Mesenchymal stem cell (in vitro differentiated cells and primary cell): ENCODE data around the gene KCNK17.

Experiments
- DNase-seq: peaks from one replicate; pipeline ENCODE4 v3.0.0-alpha.2; 2013
- H2AFZ ChIP-seq: one replicate; pipeline ENCODE4 v1.6.1; 2013; ENCODE audit warnings: low read depth, mild to moderate bottlenecking, control low read depth, inconsistent platforms, low read length, moderate library complexity
- H2AK5ac ChIP-seq: 2 replicates; pipeline ENCODE4 v1.6.1; 2013; ENCODE audit warnings: low read length, moderate library complexity, mild to moderate bottlenecking, inconsistent platforms; ENCODE audit not compliant: severe bottlenecking
- H2BK120ac ChIP-seq: one replicate; pipeline ENCODE4 v1.6.1; 2013; ENCODE audit warnings: low read depth, mild to moderate bottlenecking, inconsistent platforms, low read length, moderate library complexity
- H2BK12ac ChIP-seq, 2 experiments: one replicate each; pipeline ENCODE4 v1.6.1; 2013; ENCODE audit warnings: inconsistent platforms in 2 of 2, low read length in 2 of 2, mild to moderate bottlenecking in 2 of 2, moderate library complexity in 2 of 2, control low read depth in 1 of 2
- H2BK15ac ChIP-seq: one replicate; pipeline ENCODE4 v1.6.1; 2013; ENCODE audit warnings: mild to moderate bottlenecking, low read depth, inconsistent platforms; ENCODE audit not compliant: poor library complexity, severe bottlenecking
- H2BK5ac ChIP-seq: 2 replicates; pipeline ENCODE4 v1.6.1; 2013; ENCODE audit warnings: low read depth, mild to moderate bottlenecking, low read length, control low read depth, inconsistent platforms; ENCODE audit not compliant: poor library complexity, severe bottlenecking
- H3K14ac ChIP-seq, 2 experiments: one replicate each; pipeline ENCODE4 v1.6.1; 2013; ENCODE audit warnings: inconsistent platforms in 2 of 2, low read length in 2 of 2, control low read depth in 1 of 2, mild to moderate bottlenecking in 1 of 2, moderate library complexity in 1 of 2
- H3K18ac ChIP-seq, 2 experiments: one replicate each; pipeline ENCODE4 v1.6.1; 2013; ENCODE audit warnings: inconsistent platforms in 2 of 2, low read length in 2 of 2, control low read depth in 1 of 2, low read depth in 1 of 2, mild to moderate bottlenecking in 1 of 2
- H3K23ac ChIP-seq, 2 experiments: one replicate each; pipeline ENCODE4 v1.6.1; 2013; ENCODE audit warnings: inconsistent platforms in 2 of 2, low read length in 2 of 2, mild to moderate bottlenecking in 2 of 2, moderate library complexity in 2 of 2, control low read depth in 1 of 2
- H3K27ac ChIP-seq: 2 replicates; pipeline ENCODE4 v1.5.1; 2013; ENCODE audit warnings: mild to moderate bottlenecking, moderate library complexity, low read length, control low read depth, inconsistent platforms; ENCODE audit not compliant: poor library complexity, severe bottlenecking
- H3K27me3 ChIP-seq, 2 experiments: 2 replicates each; pipeline versions ENCODE4 v1.6.1 to v1.7.0; 2013; ENCODE audit warnings: low read length in 2 of 2, mild to moderate bottlenecking in 2 of 2, moderate library complexity in 2 of 2, control low read depth in 1 of 2, inconsistent platforms in 1 of 2; ENCODE audit not compliant: control insufficient read depth in 1 of 2, insufficient read depth in 1 of 2
- H3K36me3 ChIP-seq, 2 experiments: 2 replicates each; pipeline versions ENCODE4 v1.6.1 to v1.7.0; 2013; ENCODE audit warnings: low read length in 2 of 2, control low read depth in 1 of 2, inconsistent platforms in 1 of 2, low read depth in 1 of 2, mild to moderate bottlenecking in 1 of 2; ENCODE audit not compliant: insufficient read depth in 2 of 2, control insufficient read depth in 1 of 2
- H3K4ac ChIP-seq, 2 experiments: one replicate each; pipeline ENCODE4 v1.6.1; 2013; ENCODE audit warnings: inconsistent platforms in 2 of 2, low read length in 2 of 2, mild to moderate bottlenecking in 2 of 2, moderate library complexity in 2 of 2, control low read depth in 1 of 2, low read depth in 1 of 2
- H3K4me1 ChIP-seq: 2 replicates; pipeline ENCODE4 v1.6.1; 2013; ENCODE audit warnings: low read depth, low read length, control low read depth; ENCODE audit not compliant: control insufficient read depth, insufficient read depth
- H3K4me2 ChIP-seq: 2 replicates; pipeline ENCODE4 v1.6.1; 2013; ENCODE audit warnings: low read length, mild to moderate bottlenecking, inconsistent platforms; ENCODE audit not compliant: poor library complexity, severe bottlenecking
- H3K4me3 ChIP-seq, 2 experiments: 2 replicates each; pipeline versions ENCODE4 v1.5.1 to v1.7.0; 2013; ENCODE audit warnings: low read length in 2 of 2, mild to moderate bottlenecking in 2 of 2, control low read depth in 1 of 2, low read depth in 1 of 2; ENCODE audit not compliant: insufficient read depth in 1 of 2
- H3K79me1 ChIP-seq: replicated peaks from 2 replicates; pipeline ENCODE4 v1.6.1; 2013; ENCODE audit warnings: mild to moderate bottlenecking, control low read depth, low read length, inconsistent platforms; ENCODE audit not compliant: poor library complexity, severe bottlenecking
- H3K9ac ChIP-seq: 2 replicates; pipeline ENCODE4 v1.7.0; 2013; ENCODE audit warnings: mild to moderate bottlenecking, low read length, moderate library complexity
- H3K9me3 ChIP-seq: 2 replicates; pipeline ENCODE4 v1.7.0; 2013; ENCODE audit warnings: mild to moderate bottlenecking, low read length; ENCODE audit not compliant: control insufficient read depth
- H4K8ac ChIP-seq: one replicate; pipeline ENCODE4 v1.6.1; 2013; ENCODE audit warnings: inconsistent platforms, mild to moderate bottlenecking, low read length, moderate library complexity
- H4K91ac ChIP-seq: one replicate; pipeline ENCODE4 v1.6.1; 2013; ENCODE audit warnings: mild to moderate bottlenecking, low read length, inconsistent platforms
- WGBS: methylation state at CpG from one replicate; pipeline ENCODE4 v1.1.7; 2013; ENCODE audit warnings: mixed read lengths; 5-methylcytosine and 5-hydroxymethylcytosine counted together

The KCNK17 gene

GRCh38 chr6:39312912-39313525, 1.2 kb downstream of the KCNK17 start:
- Histone ChIP-seq H3K18ac (no peak overlapping the region), H2AFZ (no peak overlapping the region), H3K4me1 (peaks cover 10% of the 10 kb centered on the region), H3K4me2 (no peak overlapping the region), H3K36me3 (no peaks in the 10 kb centered on the region), H3K4me3 (no peak overlapping the region), H4K91ac (no peak overlapping the region), H4K8ac (no peak overlapping the region), H2BK12ac (no peak overlapping the region), H3K79me1 (no peaks in the 10 kb centered on the region), H3K9me3 (no peaks in the 10 kb centered on the region), H3K23ac (no peak overlapping the region), H2BK15ac (no peak overlapping the region), H2AK5ac (no peak overlapping the region), H2BK5ac (no peak overlapping the region), H3K27me3 (peaks cover 75 to 79% of the 10 kb centered on the region in 2 experiments), H3K27ac (no peak overlapping the region), H2BK120ac (no peak overlapping the region), H3K14ac (no peak overlapping the region), H3K4ac (no peak overlapping the region), H3K9ac (no peak overlapping the region)
- WGBS, result 28% methylated on average over 45 of the region's 45 CpGs
- no peak for DNase-seq

GRCh38 chr6:39310542-39310941, 3.7 kb downstream of the KCNK17 start:
- Histone ChIP-seq H2BK120ac (no peak overlapping the region), H4K8ac (no peak overlapping the region), H2AK5ac (no peak overlapping the region), H3K4ac (no peak overlapping the region), H3K79me1 (no peaks in the 10 kb centered on the region), H2BK5ac (no peak overlapping the region), H3K4me3 (no peak overlapping the region), H3K14ac (no peak overlapping the region), H3K36me3 (no peaks in the 10 kb centered on the region), H2BK15ac (no peak overlapping the region), H3K18ac (no peak overlapping the region), H2BK12ac (no peak overlapping the region), H3K9me3 (no peaks in the 10 kb centered on the region), H3K27ac (no peak overlapping the region), H2AFZ (no peak overlapping the region), H4K91ac (no peak overlapping the region), H3K27me3 (peaks cover 58 to 79% of the 10 kb centered on the region in 2 experiments), H3K23ac (no peak overlapping the region), H3K4me2 (no peak overlapping the region), H3K9ac (no peak overlapping the region), H3K4me1 (peaks cover 10% of the 10 kb centered on the region)
- WGBS, result 7% methylated on average over 1 of the region's 4 CpGs
- DNase-seq, result no peak

DNA sequence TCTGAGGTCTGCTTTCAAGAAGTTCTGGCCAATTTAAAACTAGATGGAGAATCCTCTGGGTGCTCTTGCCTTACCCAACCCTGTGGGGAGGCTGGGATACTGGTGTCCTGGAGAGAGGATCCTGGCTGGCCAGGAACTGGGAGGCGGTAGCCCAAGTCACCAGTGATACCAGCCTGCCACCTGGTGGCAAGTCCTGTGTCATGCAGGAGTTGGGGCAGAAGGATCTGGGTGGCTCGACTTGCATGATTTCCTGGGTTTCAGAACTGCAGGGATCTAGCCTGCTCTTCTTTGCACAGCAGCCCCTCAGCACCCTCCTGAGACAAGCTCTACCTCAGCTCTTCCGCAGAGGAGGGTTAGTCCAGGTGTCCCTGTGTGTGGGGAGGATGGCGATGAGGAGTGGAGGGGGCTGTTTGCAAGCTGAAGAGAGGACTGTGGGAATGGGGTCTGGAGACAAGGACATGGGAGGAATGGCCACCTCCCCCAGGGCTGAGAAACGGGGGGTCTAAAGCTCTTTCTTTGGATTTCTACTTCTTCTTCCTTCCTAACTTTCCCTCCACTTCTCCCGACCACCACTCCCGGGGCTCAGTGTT, 4.2 kb downstream of the KCNK17 start:
- Histone ChIP-seq H2BK120ac (no peak overlapping the region), H2BK15ac (no peak overlapping the region), H3K4ac (no peak overlapping the region), H3K9me3 (no peaks in the 10 kb centered on the region), H3K14ac (no peak overlapping the region), H3K18ac (no peak overlapping the region), H3K9ac (no peak overlapping the region), H2BK12ac (no peak overlapping the region), H3K27ac (no peak overlapping the region), H3K4me2 (no peak overlapping the region), H3K4me1 (peaks cover 10% of the 10 kb centered on the region), H2AFZ (no peak overlapping the region), H3K79me1 (no peaks in the 10 kb centered on the region), H3K27me3 (peaks cover 55 to 76% of the 10 kb centered on the region in 2 experiments), H3K36me3 (no peaks in the 10 kb centered on the region), H3K23ac (no peak overlapping the region), H3K4me3 (no peak overlapping the region), H2AK5ac (no peak overlapping the region), H2BK5ac (no peak overlapping the region), H4K8ac (no peak overlapping the region), H4K91ac (no peak overlapping the region)
- 38% methylated on average over 7 of the region's 7 CpGs for WGBS
- peak; percentile 67 for DNase-seq

DNA sequence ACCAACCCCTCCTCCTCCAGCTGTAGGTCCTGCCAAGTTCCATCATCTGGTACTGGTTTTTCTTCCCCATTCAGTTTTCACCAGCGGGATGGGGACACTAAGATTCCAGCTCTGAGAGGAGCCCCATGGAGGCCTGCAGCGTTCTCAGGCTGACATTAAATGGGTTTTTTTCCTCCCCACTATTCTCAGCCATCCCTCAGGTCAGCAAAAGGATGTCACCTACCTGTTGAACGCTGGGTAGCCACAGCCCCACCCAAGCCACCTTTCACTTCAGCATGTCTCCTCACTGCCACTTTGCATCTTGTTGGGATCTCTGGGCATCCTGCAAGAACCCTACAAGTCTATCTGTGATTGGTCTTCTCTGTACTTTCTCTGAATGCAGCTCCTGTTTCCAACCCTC, 6.8 kb downstream of the KCNK17 start:
- H2AK5ac ChIP-seq, result no peak overlapping the region
- no peak overlapping the region for H2AFZ ChIP-seq
- peaks cover 2% of the 10 kb centered on the region for H3K4me1 ChIP-seq
- no peak overlapping the region for H2BK15ac ChIP-seq
- WGBS, result 67% methylated on average over 3 of the region's 3 CpGs
- no peak overlapping the region for H3K14ac ChIP-seq
- no peak overlapping the region for H3K4me2 ChIP-seq
- H3K9me3 ChIP-seq, result no peaks in the 10 kb centered on the region
- H2BK120ac ChIP-seq, result no peak overlapping the region
- peaks cover 34 to 55% of the 10 kb centered on the region in 2 experiments for H3K27me3 ChIP-seq
- no peak overlapping the region for H2BK5ac ChIP-seq
- no peak overlapping the region for H2BK12ac ChIP-seq
- no peak overlapping the region for H3K4me3 ChIP-seq
- H3K36me3 ChIP-seq, result no peaks in the 10 kb centered on the region
- H4K91ac ChIP-seq, result no peak overlapping the region
- no peak overlapping the region for H3K9ac ChIP-seq
- no peak overlapping the region for H3K18ac ChIP-seq
- H3K23ac ChIP-seq, result no peak overlapping the region
- no peak overlapping the region for H3K4ac ChIP-seq
- no peaks in the 10 kb centered on the region for H3K79me1 ChIP-seq
- H3K27ac ChIP-seq, result no peak overlapping the region
- no peak for DNase-seq
- no peak overlapping the region for H4K8ac ChIP-seq
